GM21737 (cell line): ENCODE data around the gene PLAU.
A peak's percentile ranks its signal among the peaks of the same experiment; 100 is the strongest.
"Not testable (repeated sequence)": the region's sequence is repeated elsewhere in the genome, so short reads cannot be mapped to it uniquely, and the experiment has no call there.

Source experiments
- ATAC-seq: cut with Tn5 transposase; IDR thresholded peaks from one replicate; pipeline ENCODE4 v1.9.1; 2021; ENCODE audit warnings: mild to moderate bottlenecking, moderate library complexity; ENCODE audit not compliant: unreplicated experiment

Gene PLAU

GRCh38 chr10:73948947-73949633 lies 38.2 kb downstream of the PLAU start:
- no peak for ATAC-seq

- no peak for ATAC-seq
Measured at GRCh38 chr10:73950155-73950948, 39.4 kb downstream of the PLAU start.

- no peak for ATAC-seq
Measured at GRCh38 chr10:73953665-73954064, 42.7 kb downstream of the PLAU start.

- ATAC-seq: no peak
Measured at GRCh38 chr10:73954737-73955136, 43.8 kb downstream of the PLAU start.

GRCh38 chr10:73955719-73956118 lies 44.8 kb downstream of the PLAU start:
- ATAC-seq: no peak

- ATAC-seq: peak; percentile 51
Measured at GRCh38 chr10:73956476-73957359, 45.8 kb downstream of the PLAU start.

GRCh38 chr10:73959484-73960243 lies 48.7 kb downstream of the PLAU start:
- ATAC-seq: no peak

- no peak for ATAC-seq
Measured at GRCh38 chr10:73962386-73962785, 51.5 kb downstream of the PLAU start.

- ATAC-seq: not testable (repeated sequence)
Measured at GRCh38 chr10:73963533-73963932, 52.6 kb downstream of the PLAU start.

GRCh38 chr10:73964743-73965142 lies 53.8 kb downstream of the PLAU start:
- ATAC-seq: no peak

- not testable (repeated sequence) for ATAC-seq
Measured at GRCh38 chr10:73965267-73965889, 54.4 kb downstream of the PLAU start.

- ATAC-seq: no peak
Measured at GRCh38 chr10:73965890-73966768, 55.2 kb downstream of the PLAU start.

- ATAC-seq: no peak
Measured at GRCh38 chr10:73967022-73967429, 56.1 kb downstream of the PLAU start.
